ENCODE data around the gene OTUD3. TPM values are rescaled to one million over a fixed set of nuclear protein-coding genes. Genes with fewer than 3 reads are reported as not detected.

The OTUD3 gene
- total and polyA plus RNA-seq, 12 donors: 1.2 to 5.7 (median 3.9) TPM

- Histone ChIP-seq H3K4me1 (no peaks in the 10 kb centered on the region), H3K27ac (no peak overlapping the region), H3K27me3 (peaks cover 0 to 43% (median 15%) of the 10 kb centered on the region in 7 donors), H3K36me3 (no peaks in the 10 kb centered on the region), H3K4me3 (no peak overlapping the region), H3K9me3 (no peaks in the 10 kb centered on the region)
- intact Hi-C loops (cut with DNase I): no loop called here
- 46 to 59% methylated on average over 7 of the region's 7 CpGs for WGBS, 2 donors
- DNase-seq: no peak
- TF ChIP-seq, protein P1, sequence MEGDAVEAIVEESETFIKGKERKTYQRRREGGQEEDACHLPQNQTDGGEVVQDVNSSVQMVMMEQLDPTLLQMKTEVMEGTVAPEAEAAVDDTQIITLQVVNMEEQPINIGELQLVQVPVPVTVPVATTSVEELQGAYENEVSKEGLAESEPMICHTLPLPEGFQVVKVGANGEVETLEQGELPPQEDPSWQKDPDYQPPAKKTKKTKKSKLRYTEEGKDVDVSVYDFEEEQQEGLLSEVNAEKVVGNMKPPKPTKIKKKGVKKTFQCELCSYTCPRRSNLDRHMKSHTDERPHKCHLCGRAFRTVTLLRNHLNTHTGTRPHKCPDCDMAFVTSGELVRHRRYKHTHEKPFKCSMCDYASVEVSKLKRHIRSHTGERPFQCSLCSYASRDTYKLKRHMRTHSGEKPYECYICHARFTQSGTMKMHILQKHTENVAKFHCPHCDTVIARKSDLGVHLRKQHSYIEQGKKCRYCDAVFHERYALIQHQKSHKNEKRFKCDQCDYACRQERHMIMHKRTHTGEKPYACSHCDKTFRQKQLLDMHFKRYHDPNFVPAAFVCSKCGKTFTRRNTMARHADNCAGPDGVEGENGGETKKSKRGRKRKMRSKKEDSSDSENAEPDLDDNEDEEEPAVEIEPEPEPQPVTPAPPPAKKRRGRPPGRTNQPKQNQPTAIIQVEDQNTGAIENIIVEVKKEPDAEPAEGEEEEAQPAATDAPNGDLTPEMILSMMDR (IDR thresholded peaks at IDR 0.05): no peak
- no peak for ATAC-seq
Observed at GRCh38 chr1:19850214-19850613, 32.0 kb upstream of the OTUD3 start.

DNA sequence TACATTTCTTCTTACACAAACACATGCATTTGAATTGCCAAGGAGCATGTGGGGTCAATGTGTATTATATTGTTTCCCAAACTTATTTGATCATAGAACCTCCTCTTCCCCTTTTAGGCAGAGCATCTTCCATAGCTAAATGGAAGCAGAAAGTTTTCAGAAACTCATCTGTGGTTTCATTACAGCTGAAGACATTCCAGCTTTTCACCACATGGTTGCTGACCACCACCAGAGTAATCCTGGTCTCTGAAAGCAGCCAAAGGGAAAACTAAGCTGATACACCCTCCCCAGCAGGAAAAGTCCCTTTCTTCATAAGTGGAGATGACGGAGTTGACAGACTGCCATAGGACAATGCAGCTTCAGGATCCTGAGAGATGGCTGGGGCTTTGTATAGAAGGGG lies 30.2 kb upstream of the OTUD3 start:
- Histone ChIP-seq H3K4me1 (no peaks in the 10 kb centered on the region), H3K4me3 (no peak overlapping the region), H3K36me3 (no peaks in the 10 kb centered on the region), H3K27me3 (peaks cover 0 to 26% (median 3%) of the 10 kb centered on the region in 7 donors), H3K9me3 (no peaks in the 10 kb centered on the region), H3K27ac (no peak overlapping the region)
- DNase-seq: no peak
- 58 to 67% methylated on average over 1 of the region's 1 CpG for WGBS, 2 donors
- no peak for ATAC-seq
- TF ChIP-seq, protein P1 (IDR thresholded peaks at IDR 0.05): no peak
- intact Hi-C loops (cut with DNase I): no loop called here

- H3K27me3 ChIP-seq: peaks cover 0 to 28% (median 11%) of the 10 kb centered on the region in 7 donors
- no peak for ATAC-seq
- no peak for DNase-seq
- no peak overlapping the region for H3K4me3 ChIP-seq
- H3K27ac ChIP-seq: no peak overlapping the region
- TF ChIP-seq, protein P1 (IDR thresholded peaks at IDR 0.05): no peak
- no peaks in the 10 kb centered on the region for H3K9me3 ChIP-seq
- intact Hi-C loops (cut with DNase I): no loop called here
- no peaks in the 10 kb centered on the region for H3K36me3 ChIP-seq
- H3K4me1 ChIP-seq: no peaks in the 10 kb centered on the region
Observed at GRCh38 chr1:19854866-19855265, 27.3 kb upstream of the OTUD3 start.

GRCh38 chr1:19858893-19859292 lies 23.3 kb upstream of the OTUD3 start:
- Histone ChIP-seq H3K27me3 (peaks cover 0 to 37% (median 11%) of the 10 kb centered on the region in 7 donors), H3K4me1 (no peaks in the 10 kb centered on the region), H3K4me3 (no peak overlapping the region), H3K36me3 (no peaks in the 10 kb centered on the region), H3K27ac (no peak overlapping the region), H3K9me3 (peaks cover 0 to 14% (median 0%) of the 10 kb centered on the region in 11 donors)
- 11 to 32% methylated on average over 5 of the region's 5 CpGs for WGBS, 2 donors
- TF ChIP-seq, protein P1 (IDR thresholded peaks at IDR 0.05): no peak
- DNase-seq (no peak), ATAC-seq (no peak)
- intact Hi-C loops (cut with DNase I): no loop called here
